H9 (cell line): ENCODE results near the gene KIAA0753. TPM values are rescaled to one million over a fixed set of nuclear protein-coding genes. Genes with fewer than 3 reads are reported as not detected.

Source experiments
- DNase-seq: peaks from one replicate; pipeline ENCODE4 v3.0.0-alpha.2; 2017
- H2AFZ ChIP-seq: one replicate; pipeline ENCODE4 v1.6.1; 2013; ENCODE audit warnings: mild to moderate bottlenecking, low read length, control low read depth, moderate library complexity
- H2AK5ac ChIP-seq: 2 replicates; pipeline ENCODE4 v1.6.1; 2013; ENCODE audit warnings: low read length, control low read depth, mixed read lengths; ENCODE audit not compliant: insufficient read length
- H2BK120ac ChIP-seq: one replicate; pipeline ENCODE4 v1.6.1; 2013; ENCODE audit warnings: low read depth, mild to moderate bottlenecking, low read length, control low read depth, inconsistent platforms; ENCODE audit not compliant: poor library complexity, severe bottlenecking
- H2BK12ac ChIP-seq: 2 replicates; pipeline ENCODE4 v1.6.1; 2013; ENCODE audit warnings: low read length, control low read depth, mixed read lengths, low read depth; ENCODE audit not compliant: insufficient read length
- H2BK15ac ChIP-seq: 2 replicates; pipeline ENCODE4 v1.6.1; 2013; ENCODE audit warnings: low read depth, low read length, control low read depth
- H2BK20ac ChIP-seq: one replicate; pipeline ENCODE4 v1.6.1; 2013; ENCODE audit warnings: low read depth, mild to moderate bottlenecking, low read length, control low read depth, inconsistent platforms; ENCODE audit not compliant: poor library complexity, severe bottlenecking
- H2BK5ac ChIP-seq: 2 replicates; pipeline ENCODE4 v1.6.1; 2013; ENCODE audit warnings: low read length, control low read depth, mixed read lengths; ENCODE audit not compliant: insufficient read length
- H3K14ac ChIP-seq: 2 replicates; pipeline ENCODE4 v1.6.1; 2013; ENCODE audit warnings: low read length, control low read depth; ENCODE audit not compliant: insufficient read depth
- H3K18ac ChIP-seq: 2 replicates; pipeline ENCODE4 v1.6.1; 2013; ENCODE audit warnings: low read depth, mild to moderate bottlenecking, mixed read lengths, low read length, control low read depth; ENCODE audit not compliant: insufficient read length
- H3K23ac ChIP-seq: 2 replicates; pipeline ENCODE4 v1.6.1; 2013; ENCODE audit warnings: low read length, control low read depth, mixed read lengths, low read depth; ENCODE audit not compliant: insufficient read length
- H3K23me2 ChIP-seq: 2 replicates; pipeline ENCODE4 v1.6.1; 2013; ENCODE audit warnings: low read depth, mild to moderate bottlenecking, mixed read lengths, low read length, control low read depth; ENCODE audit not compliant: insufficient read length, poor library complexity, severe bottlenecking
- H3K27ac ChIP-seq: 2 replicates; pipeline ENCODE4 v1.5.1; 2013; ENCODE audit warnings: low read length, control low read depth, mixed read lengths, low read depth; ENCODE audit not compliant: insufficient read length
- H3K27me3 ChIP-seq: 2 replicates; pipeline ENCODE4 v1.6.1; 2013; ENCODE audit warnings: low read length, control low read depth, inconsistent platforms; ENCODE audit not compliant: insufficient read depth
- H3K4ac ChIP-seq: 2 replicates; pipeline ENCODE4 v1.6.1; 2013; ENCODE audit warnings: low read depth, mild to moderate bottlenecking, control low read depth, inconsistent platforms, low read length, moderate library complexity
- H3K4me1 ChIP-seq: 2 replicates; pipeline ENCODE4 v1.6.1; 2013; ENCODE audit warnings: low read length, control low read depth, inconsistent platforms; ENCODE audit not compliant: insufficient read depth
- H3K4me2 ChIP-seq: 2 replicates; pipeline ENCODE4 v1.6.1; 2013; ENCODE audit warnings: low read length, control low read depth, mixed read lengths; ENCODE audit not compliant: insufficient read length, insufficient read depth
- H3K56ac ChIP-seq: 2 replicates; pipeline ENCODE4 v1.6.1; 2013; ENCODE audit warnings: low read depth, mild to moderate bottlenecking, mixed read lengths, low read length, control low read depth; ENCODE audit not compliant: insufficient read length
- H3K79me1 ChIP-seq: 2 replicates; pipeline ENCODE4 v1.6.1; 2013; ENCODE audit warnings: low read depth, mild to moderate bottlenecking, moderate library complexity, low read length, control low read depth, inconsistent platforms; ENCODE audit not compliant: insufficient read depth, poor library complexity, severe bottlenecking
- H3K79me2 ChIP-seq: 2 replicates; pipeline ENCODE4 v1.6.1; 2013; ENCODE audit warnings: low read length, control low read depth, inconsistent platforms; ENCODE audit not compliant: insufficient read depth
- H3K9ac ChIP-seq: 2 replicates; pipeline ENCODE4 v1.6.1; 2013; ENCODE audit warnings: low read length, control low read depth, mixed read lengths; ENCODE audit not compliant: insufficient read length; ENCODE audit errors: extremely low read depth
- H3K9me3 ChIP-seq: one replicate; pipeline ENCODE4 v1.6.1; 2013; ENCODE audit warnings: low read depth, low read length, inconsistent platforms; ENCODE audit not compliant: control insufficient read depth
- H3T11ph ChIP-seq: one replicate; pipeline ENCODE4 v1.6.1; 2013; ENCODE audit warnings: mild to moderate bottlenecking, low read length, control low read depth, inconsistent platforms
- H4K20me1 ChIP-seq: one replicate; pipeline ENCODE4 v1.6.1; 2013; ENCODE audit not compliant: control insufficient read depth, insufficient read length, insufficient read depth
- H4K5ac ChIP-seq: 2 replicates; pipeline ENCODE4 v1.6.1; 2013; ENCODE audit warnings: low read depth, mild to moderate bottlenecking, mixed read lengths, low read length, control low read depth; ENCODE audit not compliant: insufficient read length
- H4K8ac ChIP-seq: replicated peaks from 2 replicates; pipeline ENCODE4 v1.6.1; 2013; ENCODE audit warnings: low read length, control low read depth, mixed read lengths, low read depth; ENCODE audit not compliant: insufficient read length
- H4K91ac ChIP-seq: 2 replicates; pipeline ENCODE4 v1.6.1; 2013; ENCODE audit warnings: low read depth, mild to moderate bottlenecking, moderate library complexity, mixed read lengths, low read length, control low read depth; ENCODE audit not compliant: insufficient read length
- H3K27ac Mint-ChIP-seq, 3 experiments: 2 replicates in 2 of 3; 3 replicates in 1 of 3; pipeline ENCODE4 v1.8.0; 2020 to 2021; ENCODE audit warnings: mixed read lengths in 3 of 3, mild to moderate bottlenecking in 1 of 3, moderate library complexity in 1 of 3
- H3K27me3 Mint-ChIP-seq: 2 replicates; pipeline ENCODE4 v1.8.0; 2021; ENCODE audit warnings: low read depth, mild to moderate bottlenecking, moderate library complexity, mixed read lengths
- H3K36me3 Mint-ChIP-seq, 3 experiments: 2 replicates in 2 of 3; 3 replicates in 1 of 3; pipeline ENCODE4 v1.8.0; 2020 to 2021; ENCODE audit warnings: low read depth in 3 of 3, mixed read lengths in 3 of 3; ENCODE audit not compliant: insufficient read depth in 1 of 3
- H3K4me1 Mint-ChIP-seq, 2 experiments: 2 replicates each; pipeline ENCODE4 v1.8.0; 2020; ENCODE audit warnings: mixed read lengths in 2 of 2
- H3K4me3 Mint-ChIP-seq, 2 experiments: 2 replicates in 1 of 2; 3 replicates in 1 of 2; pipeline ENCODE4 v1.8.0; 2020 to 2021; ENCODE audit warnings: mild to moderate bottlenecking in 2 of 2, mixed read lengths in 2 of 2, moderate library complexity in 1 of 2
- H3K9me3 Mint-ChIP-seq, 2 experiments: 2 replicates in 1 of 2; 3 replicates in 1 of 2; pipeline ENCODE4 v1.8.0; 2020; ENCODE audit warnings: mild to moderate bottlenecking in 2 of 2, mixed read lengths in 2 of 2, moderate library complexity in 1 of 2
- WGBS: extraction: QIAGEN DNeasy Blood & Tissue Kit; methylation state at CpG from one replicate; pipeline ENCODE4 v1.1.7; 2013; ENCODE audit warnings: missing lambda C conversion rate, low lambda C conversion rate, mixed read lengths; ENCODE audit not compliant: insufficient read length; ENCODE audit errors: extremely low coverage; 5-methylcytosine and 5-hydroxymethylcytosine counted together
- total RNA-seq: library from RNA; stranded (reverse); gene quantifications from 2 replicates; pipeline ENCODE4 v1.2.1, GENCODE V29; 2021
- TF ChIP-seq, protein P1 (sequence below): fragments of 200-600 bp; sonication (generic); conservative IDR thresholded peaks from 3 replicates; pipeline ENCODE4 v1.8.0; 2021; ENCODE audit warnings: antibody characterized with exemption, mild to moderate bottlenecking

Gene KIAA0753
- total RNA-seq, 1 experiment from 2014 or later, result 37.2 TPM

DNA sequence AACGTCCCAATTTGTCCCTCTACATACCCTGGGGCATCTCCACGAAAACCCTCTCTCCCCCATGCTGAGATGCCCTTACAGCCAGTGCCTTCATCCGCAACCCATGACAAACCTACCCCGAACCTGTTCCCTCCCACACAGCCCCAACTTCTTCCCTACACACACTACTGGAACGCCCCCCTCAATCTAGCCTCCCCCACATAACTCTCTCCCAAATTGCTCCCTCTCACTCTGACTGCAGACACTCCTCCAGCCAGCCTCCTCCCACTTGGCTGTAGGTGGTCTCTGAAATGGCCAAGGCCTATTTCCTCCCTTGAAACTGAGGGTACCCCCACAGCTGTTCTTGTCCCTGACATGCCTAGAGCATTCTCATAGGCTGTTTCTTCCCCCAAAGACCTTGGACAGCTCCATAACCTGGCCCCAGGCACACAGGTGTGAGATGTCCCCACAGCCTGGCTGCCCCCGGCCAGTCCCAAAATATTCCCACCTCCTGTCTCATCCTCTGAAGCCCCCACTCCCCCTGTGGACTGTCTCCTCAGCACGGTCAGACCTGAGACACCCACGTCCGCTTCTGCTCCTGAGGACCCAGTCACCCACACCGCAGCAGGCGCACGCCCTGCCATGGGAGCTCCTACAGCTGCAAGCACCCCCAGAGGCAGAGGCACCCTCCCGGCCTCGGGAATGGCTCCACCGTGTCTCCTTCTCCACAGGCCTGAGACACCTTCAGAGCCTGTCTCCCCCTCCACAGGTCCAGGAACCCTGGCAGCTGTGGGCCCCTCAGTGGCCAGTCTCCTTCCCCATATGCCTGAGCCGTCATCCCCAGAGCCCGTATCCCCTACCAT is 3.7 kb downstream of the KIAA0753 start:
- DNase-seq, result no peak
- TF ChIP-seq, protein P1, sequence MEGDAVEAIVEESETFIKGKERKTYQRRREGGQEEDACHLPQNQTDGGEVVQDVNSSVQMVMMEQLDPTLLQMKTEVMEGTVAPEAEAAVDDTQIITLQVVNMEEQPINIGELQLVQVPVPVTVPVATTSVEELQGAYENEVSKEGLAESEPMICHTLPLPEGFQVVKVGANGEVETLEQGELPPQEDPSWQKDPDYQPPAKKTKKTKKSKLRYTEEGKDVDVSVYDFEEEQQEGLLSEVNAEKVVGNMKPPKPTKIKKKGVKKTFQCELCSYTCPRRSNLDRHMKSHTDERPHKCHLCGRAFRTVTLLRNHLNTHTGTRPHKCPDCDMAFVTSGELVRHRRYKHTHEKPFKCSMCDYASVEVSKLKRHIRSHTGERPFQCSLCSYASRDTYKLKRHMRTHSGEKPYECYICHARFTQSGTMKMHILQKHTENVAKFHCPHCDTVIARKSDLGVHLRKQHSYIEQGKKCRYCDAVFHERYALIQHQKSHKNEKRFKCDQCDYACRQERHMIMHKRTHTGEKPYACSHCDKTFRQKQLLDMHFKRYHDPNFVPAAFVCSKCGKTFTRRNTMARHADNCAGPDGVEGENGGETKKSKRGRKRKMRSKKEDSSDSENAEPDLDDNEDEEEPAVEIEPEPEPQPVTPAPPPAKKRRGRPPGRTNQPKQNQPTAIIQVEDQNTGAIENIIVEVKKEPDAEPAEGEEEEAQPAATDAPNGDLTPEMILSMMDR, result no peak
- Histone ChIP-seq H3K4me2 (no peak overlapping the region), H3K56ac (no peak overlapping the region), H3K23me2 (peaks cover 18% of the 10 kb centered on the region), H2BK5ac (no peak overlapping the region), H2AK5ac (no peak overlapping the region), H3K14ac (no peak overlapping the region), H4K5ac (no peak overlapping the region), H2BK120ac (no peak overlapping the region), H2AFZ (no peak overlapping the region), H4K20me1 (no peaks in the 10 kb centered on the region), H2BK20ac (no peak overlapping the region), H3K4ac (no peak overlapping the region), H2BK12ac (no peak overlapping the region), H3K27me3 (no peaks in the 10 kb centered on the region), H2BK15ac (no peak overlapping the region), H4K8ac (no peak overlapping the region), H4K91ac (no peak overlapping the region), H3K27ac (no peak overlapping the region), H3K23ac (no peak overlapping the region), H3K9ac (no peak overlapping the region), H3K18ac (no peak overlapping the region), H3T11ph (no peak overlapping the region), H3K79me2 (peaks cover 2% of the 10 kb centered on the region; the same call in 1 of the 2 replicates), H3K9me3 (no peaks in the 10 kb centered on the region), H3K79me1 (no peaks in the 10 kb centered on the region), H3K4me1 (no peaks in the 10 kb centered on the region)
- Mint-ChIP-seq H3K27ac (peak overlapping the region in 2 of 3 experiments; percentile 35 to 73; a peak in 4 of 7 replicates), H3K9me3 (no peaks in the 10 kb centered on the region), H3K27me3 (no peaks in the 10 kb centered on the region; the same call in 1 of the 2 replicates), H3K4me3 (peak overlapping the region in 1 of 2 experiments; percentile 4; a peak in 1 of 5 replicates), H3K36me3 (peaks cover 24 to 30% (median 28%) of the 10 kb centered on the region in 3 experiments), H3K4me1 (peaks cover 12 to 14% of the 10 kb centered on the region in 2 experiments)
- WGBS, result no CpG with 5 or more reads among the region's 17 CpGs
